Femur (tissue), 1 donor: ENCODE results near the gene CNDP2.

Source experiments
- DNase-seq: peaks from one replicate; pipeline ENCODE4 v3.0.0-alpha.2; 2017

CNDP2 gene

DNA sequence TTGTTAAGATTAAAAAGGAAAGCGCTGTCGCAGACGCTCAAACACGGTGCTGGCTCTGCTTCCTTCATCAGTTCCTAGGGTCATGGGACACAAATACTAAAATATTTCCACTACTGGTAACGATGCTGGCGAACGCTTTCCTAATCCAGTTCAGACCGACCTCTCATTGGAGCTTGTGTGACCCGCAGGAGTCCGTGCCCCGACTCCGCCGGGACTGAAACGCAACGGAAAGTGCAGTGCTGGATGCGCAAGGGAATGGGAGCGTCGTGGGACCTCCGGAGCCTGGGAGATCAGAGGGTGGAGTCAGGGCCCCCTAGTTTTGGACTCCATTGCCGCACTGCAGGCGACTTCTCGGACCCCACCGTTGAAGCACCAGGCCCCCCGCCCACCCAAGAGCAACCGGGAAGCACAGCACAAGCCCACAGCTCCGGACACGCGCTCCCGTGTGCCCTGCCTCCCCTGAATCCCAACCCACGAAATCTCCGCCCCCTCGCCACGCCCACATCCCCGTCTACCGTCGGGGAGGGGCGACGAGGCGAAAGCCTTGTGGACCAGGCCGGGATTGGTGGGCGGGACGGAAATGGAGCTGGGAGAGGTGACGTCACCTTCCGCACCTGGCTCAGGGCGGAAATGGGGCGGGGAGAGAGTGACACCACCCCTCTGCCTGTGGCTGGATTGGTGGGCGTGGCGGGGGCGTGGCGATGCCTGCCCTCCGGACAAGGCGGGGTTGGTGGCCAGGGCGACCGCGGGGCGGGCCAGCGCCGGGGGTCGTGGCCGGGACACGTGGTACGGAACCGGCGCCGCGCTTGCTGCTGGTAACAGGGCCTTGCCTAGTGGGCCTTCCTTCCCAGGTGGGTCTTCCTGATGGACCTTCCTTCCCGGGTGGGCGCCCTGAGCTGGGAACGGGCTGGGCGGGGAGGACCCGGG is at the start of gene CNDP2:
CNDP2 (plus strand) TSS at position 783 of the 927 bp plus-strand sequence. CDS start 3,611 bp downstream, outside the sequence.
- peak; percentile 100 for DNase-seq

DNA sequence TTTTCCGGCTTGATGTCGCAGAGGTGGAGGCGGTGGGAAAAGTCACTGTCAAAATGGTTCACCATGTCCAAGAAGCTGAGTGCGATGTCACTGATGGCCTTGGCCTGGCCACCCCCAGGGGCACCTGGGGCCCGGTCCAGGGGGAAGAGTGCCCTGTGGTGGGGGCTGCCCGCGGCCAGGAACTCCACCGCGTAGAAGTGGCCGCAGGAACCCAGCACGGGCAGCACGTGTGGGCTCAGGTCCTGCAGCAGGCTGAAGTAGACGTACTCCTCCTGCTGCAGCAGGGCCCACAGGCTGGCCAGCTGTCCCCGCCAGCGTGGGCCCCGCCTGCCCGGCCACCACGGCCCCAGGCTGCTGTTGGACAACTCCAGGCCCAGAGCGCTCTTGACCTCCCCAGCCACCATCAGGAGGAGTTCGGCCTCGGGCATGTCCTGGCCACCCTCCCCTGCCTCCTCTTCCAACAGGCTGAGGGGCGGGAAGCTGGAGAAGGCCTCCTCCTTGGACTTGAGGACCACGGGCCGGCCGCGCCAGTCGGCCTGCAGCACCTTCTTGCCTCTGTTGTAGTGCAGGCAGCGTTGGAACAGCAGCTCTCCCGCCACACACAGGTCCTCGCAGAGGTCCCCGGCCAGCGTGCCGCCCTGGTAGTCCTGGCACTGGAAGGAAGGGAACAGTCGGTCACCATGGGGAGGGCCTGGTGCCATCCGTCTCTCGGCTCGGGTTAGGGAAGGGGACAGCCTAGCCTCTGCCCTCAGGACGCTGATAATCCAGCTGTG is 49.3 kb upstream of the CNDP2 start:
- DNase-seq: no peak

DNA sequence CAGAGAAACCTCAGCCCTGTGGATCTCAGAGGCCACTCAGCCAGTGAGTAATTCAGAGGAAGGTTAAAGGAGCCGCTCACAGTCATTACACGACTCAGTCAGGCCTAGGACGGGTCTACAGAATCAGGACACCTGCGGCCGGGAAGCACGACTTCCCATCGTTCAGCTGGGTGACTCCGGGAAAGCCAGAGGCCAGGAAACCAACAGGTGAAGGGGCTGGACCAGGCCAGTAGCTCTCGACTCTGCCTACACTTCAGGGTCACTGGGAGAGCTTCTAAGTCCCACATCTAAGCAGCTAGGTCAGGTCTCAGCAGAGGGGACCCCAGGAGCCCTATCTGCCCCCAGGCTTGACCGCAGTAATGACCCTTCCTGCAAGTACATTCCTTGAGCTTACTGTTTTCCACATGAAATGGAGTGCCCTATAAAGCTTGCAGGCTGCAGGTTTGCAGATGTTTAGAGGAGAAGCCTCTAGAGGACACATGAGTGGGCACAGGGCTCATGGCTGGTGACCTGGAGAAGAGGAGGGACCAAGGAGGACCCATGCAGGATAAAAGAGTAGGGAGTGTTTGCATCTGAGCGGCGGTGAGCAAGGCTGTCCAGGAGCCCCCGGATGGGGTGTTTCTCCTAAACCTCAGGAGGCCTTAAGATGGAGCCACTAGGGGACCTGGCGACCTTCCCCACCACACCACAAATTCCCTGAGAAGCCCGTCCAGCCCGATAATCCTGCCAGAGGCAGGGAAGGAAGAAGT is 48.6 kb upstream of the CNDP2 start:
- no peak for DNase-seq

DNA sequence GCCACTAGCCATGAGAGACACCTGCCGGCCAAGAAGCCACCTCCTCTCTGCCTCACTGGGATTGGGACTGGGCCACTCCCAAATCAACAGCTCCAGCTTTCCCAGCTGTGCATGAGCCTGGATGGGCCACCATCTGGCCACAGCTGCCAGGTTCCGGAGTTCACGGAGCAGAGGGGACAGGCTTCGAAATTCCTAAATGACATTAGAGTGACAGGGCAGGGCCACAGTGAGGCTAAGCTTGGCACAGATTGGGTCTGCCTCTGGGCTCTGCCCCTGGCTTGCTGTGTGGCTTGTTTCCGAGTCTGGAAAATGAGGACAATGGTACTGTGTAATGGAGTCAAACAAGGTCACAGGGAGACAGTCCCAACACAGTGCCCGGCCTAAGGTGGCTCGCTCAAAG is 45.5 kb upstream of the CNDP2 start:
- DNase-seq: no peak

DNA sequence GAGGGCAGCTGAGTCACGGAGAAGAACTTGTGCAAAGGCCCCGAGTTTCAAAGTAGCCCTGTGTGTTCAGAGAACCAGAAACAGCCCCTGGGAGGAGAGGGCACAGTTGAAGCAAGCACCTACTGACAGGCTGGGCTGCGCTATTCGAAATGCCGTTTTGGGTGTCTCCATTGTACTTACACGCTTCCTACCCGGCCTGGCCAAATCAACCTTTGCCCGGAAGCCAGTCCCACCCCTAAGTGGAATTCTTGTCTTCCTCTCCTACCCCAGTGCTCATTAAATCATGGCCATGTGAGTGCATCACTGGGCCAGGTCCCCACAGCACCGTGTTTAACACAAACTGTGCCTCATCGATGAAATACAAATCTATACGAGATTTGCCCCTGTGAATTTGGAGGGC is 45.0 kb upstream of the CNDP2 start:
- DNase-seq: no peak

- no peak for DNase-seq
Observed at GRCh38 chr18:74453016-74453566, 43.1 kb upstream of the CNDP2 start.

GRCh38 chr18:74453642-74454198 is 42.4 kb upstream of the CNDP2 start:
- no peak for DNase-seq

- no peak for DNase-seq
Observed at GRCh38 chr18:74454279-74454751, 41.8 kb upstream of the CNDP2 start.

DNA sequence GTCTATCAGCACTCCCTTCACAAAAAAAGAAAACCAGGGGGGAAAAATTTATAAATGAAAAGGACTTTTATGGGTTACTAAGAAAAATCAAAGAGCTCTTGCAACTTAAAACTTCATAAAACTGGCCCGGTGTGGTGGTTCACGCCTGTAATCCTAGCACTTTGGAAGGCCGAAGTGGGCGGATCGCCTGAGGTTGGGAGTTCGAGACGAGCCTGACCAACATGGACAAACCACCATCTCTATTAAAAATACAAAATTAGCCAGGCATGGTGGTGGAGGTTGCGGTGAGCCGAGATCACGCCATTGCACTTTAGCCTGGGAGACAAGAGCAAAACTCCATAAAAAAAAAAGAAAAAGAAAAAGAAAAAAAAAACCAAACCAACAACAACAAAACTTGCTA is 40.8 kb upstream of the CNDP2 start:
- no peak for DNase-seq

DNA sequence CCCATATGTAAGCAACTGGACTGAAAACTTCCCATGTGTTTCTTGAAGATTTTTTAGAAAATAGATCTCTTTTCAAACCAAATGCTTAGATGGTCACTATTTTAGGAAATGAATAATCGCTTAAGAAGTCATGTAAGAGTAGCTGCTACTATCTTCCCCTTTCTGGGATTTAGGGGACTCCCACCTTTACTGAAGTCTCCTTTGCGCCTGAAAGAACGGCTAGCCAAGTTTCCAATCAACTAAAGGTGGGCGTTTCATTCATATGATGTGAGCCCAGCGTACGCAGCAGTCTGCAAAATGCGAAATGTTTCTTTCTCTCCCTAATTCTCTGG is 40.2 kb upstream of the CNDP2 start:
- DNase-seq: no peak

DNA sequence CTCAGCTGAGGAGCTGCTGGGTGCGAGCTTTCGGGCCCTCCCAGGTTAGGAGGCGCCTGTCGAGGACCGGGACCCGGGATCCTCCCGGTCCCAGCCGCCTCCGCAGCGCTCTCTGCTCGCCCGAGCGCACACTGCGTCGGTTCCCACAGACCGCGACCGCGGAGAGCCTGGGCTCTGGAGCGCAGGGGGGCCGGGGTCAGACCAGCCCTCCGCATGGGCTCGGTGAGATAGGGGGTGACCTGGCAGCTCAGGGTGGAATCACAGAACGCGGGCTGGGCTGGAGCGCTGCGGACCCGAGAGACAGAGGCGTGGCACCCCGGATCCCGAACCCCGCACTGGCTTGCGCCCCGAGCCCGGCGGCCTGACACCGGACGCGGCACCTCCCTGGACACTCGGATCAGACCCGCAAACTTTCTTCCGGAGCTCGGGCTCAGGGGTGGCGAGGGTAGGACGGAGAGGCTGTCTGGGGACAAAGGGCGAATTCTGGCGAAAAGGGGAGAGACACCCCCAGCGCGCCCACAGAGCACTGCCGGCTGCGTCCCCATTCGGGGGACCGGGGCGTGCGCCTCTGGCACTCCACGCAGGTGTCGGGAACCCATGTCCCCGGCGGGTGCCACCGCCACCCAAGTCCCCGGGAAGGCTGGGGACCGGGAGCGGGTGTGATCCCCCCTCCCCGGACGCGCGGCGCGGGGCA is 39.7 kb upstream of the CNDP2 start:
- DNase-seq: no peak

GRCh38 chr18:74457043-74457724 is 39.0 kb upstream of the CNDP2 start, which contains the start of gene DIPK1C:
DIPK1C (minus strand) TSS chr18:74457308; CDS start chr18:74457259, 49 bp downstream.
- DNase-seq: no peak

- no peak for DNase-seq
Observed at GRCh38 chr18:74457725-74458421, 38.3 kb upstream of the CNDP2 start.

DNA sequence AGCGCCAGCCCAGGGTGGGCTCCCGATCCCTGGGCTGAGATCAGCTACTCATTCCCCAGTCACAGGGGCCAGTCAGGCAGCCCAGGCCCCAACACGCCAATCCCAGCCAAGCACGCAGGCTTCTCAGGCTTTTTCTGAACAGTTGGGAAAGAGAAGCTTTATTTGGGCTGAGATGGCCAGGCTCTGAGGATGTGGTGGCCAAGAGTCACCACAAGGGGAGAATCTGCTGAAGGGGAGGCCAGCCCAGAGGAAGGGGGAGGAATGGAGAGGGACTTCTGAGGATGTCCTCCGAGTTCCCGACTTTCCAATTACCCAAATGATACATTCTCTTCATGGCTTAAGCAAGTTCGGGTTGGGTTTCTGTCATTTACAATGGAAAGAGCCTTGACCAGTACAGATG is 36.3 kb upstream of the CNDP2 start:
- DNase-seq: peak; percentile 67

- no peak for DNase-seq
Observed at GRCh38 chr18:74460825-74461224, 35.3 kb upstream of the CNDP2 start.

DNA sequence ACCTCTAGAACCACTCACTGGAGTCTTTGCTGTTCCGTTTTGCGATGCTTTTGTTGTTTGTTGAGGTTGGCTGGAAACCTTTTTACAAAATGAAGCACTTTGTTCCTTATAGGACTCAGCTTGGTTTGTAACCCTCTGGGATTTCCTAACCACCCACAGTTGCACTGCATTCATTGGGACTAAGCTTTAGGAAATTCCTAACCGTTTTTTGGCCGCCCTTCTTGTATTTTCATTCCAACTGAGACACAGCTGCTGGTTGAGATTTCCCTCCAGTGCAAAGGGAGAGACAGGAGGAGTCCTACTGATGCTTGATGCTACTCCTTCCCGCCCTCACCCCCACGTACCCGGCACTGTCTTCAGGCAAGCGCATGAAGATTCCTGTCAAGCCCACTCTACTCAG is 32.9 kb upstream of the CNDP2 start:
- no peak for DNase-seq

DNA sequence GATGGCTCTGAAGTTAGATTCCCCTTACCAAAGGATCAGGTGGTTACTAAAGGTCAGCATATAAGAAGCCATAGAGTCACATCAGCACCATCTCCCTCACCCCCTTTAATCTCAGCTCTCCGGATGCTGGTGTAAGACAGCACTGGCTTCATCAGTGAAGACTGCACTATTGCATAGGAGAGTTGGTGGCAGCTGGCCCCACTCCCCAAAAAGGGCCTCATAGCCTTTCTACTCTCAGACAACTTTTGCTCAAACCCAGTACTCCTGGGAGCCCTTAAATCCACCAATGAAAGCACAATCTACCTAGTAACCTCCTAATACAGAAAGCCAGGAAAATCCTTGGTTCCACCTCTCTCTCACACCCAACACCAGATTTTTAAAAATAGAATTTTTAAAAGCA is 32.2 kb upstream of the CNDP2 start:
- DNase-seq: no peak

GRCh38 chr18:74465775-74466174 is 30.4 kb upstream of the CNDP2 start:
- DNase-seq: no peak

DNA sequence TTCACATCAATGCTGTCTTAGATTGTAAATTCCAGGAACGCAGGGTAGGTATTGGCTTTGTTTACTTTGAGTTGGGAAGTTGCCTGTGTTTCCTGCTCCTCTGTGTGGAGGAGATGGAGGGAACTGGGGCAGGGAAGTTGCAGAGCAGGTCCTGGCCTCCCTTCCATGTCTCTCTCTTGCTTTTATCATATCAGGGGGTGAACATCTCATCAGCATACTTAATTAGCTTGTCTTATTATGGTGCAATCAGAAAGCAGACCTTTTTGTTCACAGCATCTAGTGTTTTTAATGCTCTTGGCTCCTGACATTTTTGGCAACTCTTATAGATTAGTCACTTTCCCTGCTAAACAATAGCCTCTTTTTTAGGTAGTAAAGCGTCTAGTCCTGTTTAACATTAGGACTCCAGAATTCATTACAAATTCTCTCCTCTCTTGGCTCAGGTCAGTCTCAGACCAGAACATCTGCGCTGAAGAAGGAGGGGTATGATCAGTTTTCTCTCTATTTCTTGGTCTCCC is 27.6 kb upstream of the CNDP2 start:
- DNase-seq: no peak

DNA sequence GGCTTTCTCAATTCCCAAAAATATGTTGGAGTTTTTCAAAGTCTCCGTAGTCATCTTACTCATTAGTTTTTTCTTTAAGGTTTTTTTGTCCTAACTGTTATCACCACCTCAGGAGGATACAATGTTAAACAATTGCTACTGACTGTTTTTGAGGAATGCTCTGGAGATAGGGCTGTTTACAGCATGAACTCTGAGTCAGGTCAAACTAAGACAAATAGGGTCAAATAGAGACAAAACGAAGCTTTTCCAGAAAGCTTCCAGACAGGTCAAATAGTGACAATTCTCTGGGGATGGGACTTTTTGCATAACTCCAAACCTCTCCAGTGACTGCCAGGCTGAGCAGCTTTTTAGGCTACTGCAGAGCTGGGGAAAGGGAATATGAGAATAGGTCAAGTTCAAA is 23.9 kb upstream of the CNDP2 start:
- no peak for DNase-seq
